ENCODE data around the gene TMEM183A. TPM values are rescaled to one million over a fixed set of nuclear protein-coding genes. Genes with fewer than 3 reads are reported as not detected.
A peak's percentile ranks its signal among the peaks of the same experiment; 100 is the strongest.

TMEM183A gene
- polyA plus RNA-seq, 1 experiment: 103 TPM

DNA sequence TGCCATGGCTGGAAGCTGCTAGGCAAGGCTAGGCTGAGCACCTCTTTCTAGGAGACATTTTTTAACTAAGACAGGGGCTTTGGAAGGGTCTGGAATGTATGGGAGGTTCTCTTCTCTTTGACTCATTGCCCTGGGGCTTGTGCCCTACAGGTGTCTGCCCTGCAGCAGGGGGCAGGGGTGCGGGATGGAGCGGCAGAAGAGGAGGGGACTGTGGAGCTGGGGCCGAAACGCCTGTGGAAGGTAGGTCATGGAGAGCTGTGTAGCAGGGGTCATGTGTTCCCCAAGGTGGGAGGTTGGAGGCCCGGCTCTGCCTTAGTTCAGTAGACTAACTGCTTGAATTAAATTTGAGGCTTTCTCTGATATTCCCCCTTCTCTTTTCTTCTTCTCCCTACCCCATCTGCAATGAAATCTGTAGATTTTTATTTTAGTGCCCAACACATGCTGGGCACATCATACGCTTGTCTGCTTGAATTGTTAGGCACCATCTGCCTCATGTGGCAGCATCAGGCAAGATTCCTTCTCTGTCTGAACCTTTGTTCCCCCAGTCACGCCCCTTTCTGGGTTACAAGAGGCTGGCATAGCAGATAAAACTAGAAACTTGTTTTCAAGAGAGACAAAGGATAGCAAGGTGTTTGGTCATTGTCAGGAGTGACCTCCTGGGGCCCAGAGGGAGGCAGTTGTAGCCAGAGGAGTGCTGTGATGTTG, 37.5 kb downstream of the TMEM183A start:
- ChIA-PET POLR2A (no interaction called here), CTCF (interaction anchor here (2.3 to 10.0 kb wide), 3 partner anchors 14 to 170 kb away, joined by 6 to 162 read pairs (median 92); no protein-coding TSS in a partner anchor)
- no peak for DNase-seq (ENCODE audit: low read depth)
- peaks cover 10% of the 10 kb centered on the region for H3K36me3 ChIP-seq (ENCODE audit: control insufficient read depth, insufficient read depth, low read length)
- H3K27me3 ChIP-seq (ENCODE audit: control insufficient read depth, insufficient read depth, low read length): no peaks in the 10 kb centered on the region
- TF ChIP-seq, protein P1, sequence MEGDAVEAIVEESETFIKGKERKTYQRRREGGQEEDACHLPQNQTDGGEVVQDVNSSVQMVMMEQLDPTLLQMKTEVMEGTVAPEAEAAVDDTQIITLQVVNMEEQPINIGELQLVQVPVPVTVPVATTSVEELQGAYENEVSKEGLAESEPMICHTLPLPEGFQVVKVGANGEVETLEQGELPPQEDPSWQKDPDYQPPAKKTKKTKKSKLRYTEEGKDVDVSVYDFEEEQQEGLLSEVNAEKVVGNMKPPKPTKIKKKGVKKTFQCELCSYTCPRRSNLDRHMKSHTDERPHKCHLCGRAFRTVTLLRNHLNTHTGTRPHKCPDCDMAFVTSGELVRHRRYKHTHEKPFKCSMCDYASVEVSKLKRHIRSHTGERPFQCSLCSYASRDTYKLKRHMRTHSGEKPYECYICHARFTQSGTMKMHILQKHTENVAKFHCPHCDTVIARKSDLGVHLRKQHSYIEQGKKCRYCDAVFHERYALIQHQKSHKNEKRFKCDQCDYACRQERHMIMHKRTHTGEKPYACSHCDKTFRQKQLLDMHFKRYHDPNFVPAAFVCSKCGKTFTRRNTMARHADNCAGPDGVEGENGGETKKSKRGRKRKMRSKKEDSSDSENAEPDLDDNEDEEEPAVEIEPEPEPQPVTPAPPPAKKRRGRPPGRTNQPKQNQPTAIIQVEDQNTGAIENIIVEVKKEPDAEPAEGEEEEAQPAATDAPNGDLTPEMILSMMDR (IDR thresholded peaks at IDR 0.05; ENCODE audit: insufficient read depth, low read depth, low read length): no peak
- H3K4me3 ChIP-seq (ENCODE audit: low read depth, low read length): no peak overlapping the region

DNA sequence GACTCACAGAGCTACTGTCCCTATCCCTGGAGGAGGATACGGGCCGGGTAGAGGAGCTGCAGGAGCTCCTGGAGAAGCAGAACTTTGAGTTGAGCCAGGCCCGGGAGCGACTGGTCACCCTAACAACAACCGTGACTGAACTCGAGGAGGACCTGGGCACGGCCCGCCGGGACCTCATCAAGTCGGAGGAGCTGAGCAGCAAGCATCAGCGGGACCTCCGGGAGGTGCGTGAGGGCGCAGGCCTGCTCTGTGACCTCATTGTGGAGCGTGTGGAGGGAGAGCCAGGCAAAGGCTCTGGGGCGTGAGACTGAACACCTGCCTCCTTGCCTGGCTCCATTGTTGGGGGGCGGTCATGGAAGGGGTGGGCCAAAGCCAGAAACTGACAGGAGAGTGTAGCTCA, 38.2 kb downstream of the TMEM183A start:
- Histone ChIP-seq H3K36me3 (ENCODE audit: control insufficient read depth, insufficient read depth, low read length) (peaks cover 10% of the 10 kb centered on the region), H3K4me3 (ENCODE audit: low read depth, low read length) (no peak overlapping the region), H3K27me3 (ENCODE audit: control insufficient read depth, insufficient read depth, low read length) (no peaks in the 10 kb centered on the region)
- TF ChIP-seq, protein P1 (IDR thresholded peaks at IDR 0.05; ENCODE audit: insufficient read depth, low read depth, low read length): no peak
- no peak for DNase-seq (ENCODE audit: low read depth)
- ChIA-PET CTCF (interaction anchor here (2.3 to 10.0 kb wide), 3 partner anchors 15 to 170 kb away, joined by 6 to 162 read pairs (median 92); no protein-coding TSS in a partner anchor), POLR2A (no interaction called here)

DNA sequence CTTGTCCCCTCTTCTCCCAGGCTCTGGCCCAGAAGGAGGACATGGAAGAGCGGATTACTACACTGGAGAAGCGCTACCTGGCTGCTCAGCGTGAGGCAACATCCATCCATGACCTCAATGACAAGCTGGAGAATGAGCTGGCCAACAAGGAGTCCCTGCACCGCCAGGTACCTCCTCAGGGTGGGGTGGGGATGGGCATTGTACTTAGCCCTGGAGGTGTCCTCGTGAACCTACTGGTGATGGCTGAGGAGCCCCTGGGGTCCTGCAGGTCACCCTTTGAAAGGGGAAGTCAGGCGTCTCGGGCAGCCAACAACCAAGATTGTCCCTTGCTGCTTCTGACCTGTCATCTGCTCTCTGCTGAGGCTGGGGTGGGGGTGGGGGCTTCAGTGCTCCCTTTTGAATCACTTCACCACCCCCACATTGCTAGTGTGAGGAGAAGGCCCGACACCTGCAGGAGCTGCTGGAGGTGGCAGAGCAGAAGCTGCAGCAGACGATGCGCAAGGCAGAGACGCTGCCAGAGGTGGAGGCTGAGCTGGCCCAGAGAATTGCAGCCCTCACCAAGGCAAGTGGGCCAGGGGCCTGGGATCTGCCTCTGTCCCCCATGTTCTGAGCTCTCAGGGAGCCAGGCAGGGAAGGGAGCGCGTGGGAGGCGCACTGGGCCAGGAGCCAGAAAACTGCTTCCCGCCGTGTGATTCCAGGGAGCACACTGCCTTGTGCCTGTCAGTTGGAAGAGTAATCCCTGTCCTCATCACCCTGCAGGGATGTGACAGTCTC, 38.8 kb downstream of the TMEM183A start:
- TF ChIP-seq, protein P1 (IDR thresholded peaks at IDR 0.05; ENCODE audit: insufficient read depth, low read depth, low read length): no peak
- Histone ChIP-seq H3K27me3 (ENCODE audit: control insufficient read depth, insufficient read depth, low read length) (no peaks in the 10 kb centered on the region), H3K36me3 (ENCODE audit: control insufficient read depth, insufficient read depth, low read length) (peaks cover 10% of the 10 kb centered on the region), H3K4me3 (ENCODE audit: low read depth, low read length) (no peak overlapping the region)
- ChIA-PET POLR2A (no interaction called here), CTCF (interaction anchor here (1.6 to 10.0 kb wide), 5 partner anchors 11 to 169 kb away, joined by 5 to 162 read pairs (median 11); no protein-coding TSS in a partner anchor)
- no peak for DNase-seq (ENCODE audit: low read depth)

DNA sequence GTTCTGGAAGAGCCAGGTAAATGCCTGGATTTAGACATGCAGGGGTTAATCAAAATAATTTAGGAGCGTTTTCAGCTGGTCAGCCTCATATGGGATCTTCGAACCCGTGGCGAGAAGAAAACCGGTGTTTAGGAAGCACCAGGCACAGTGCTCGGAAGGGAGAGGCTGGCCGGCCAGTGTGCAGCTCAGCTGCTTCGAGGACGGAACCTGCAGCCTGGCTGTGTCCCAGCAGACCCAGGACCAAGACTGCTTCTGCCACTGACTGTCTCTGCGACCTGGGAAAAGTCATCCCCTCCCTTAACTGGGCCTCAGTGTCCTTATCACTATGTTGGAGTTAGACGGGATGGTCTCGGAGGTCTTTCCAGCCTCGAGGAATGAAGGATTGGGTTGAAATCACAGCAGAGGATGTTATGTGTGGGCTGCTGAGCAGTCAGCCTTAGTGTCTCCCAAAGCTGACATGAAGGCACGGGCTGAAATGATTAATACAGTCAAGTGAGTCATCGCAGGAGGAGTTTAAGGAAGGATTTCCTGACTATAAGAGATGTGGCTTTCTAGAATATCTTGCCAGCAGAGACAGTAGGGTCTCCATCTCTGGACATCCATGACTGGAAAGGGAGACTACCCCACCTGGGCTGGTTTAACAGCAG, 39.9 kb downstream of the TMEM183A start:
- DNase-seq (ENCODE audit: low read depth): peak; percentile 35
- H3K4me3 ChIP-seq (ENCODE audit: low read depth, low read length): no peak overlapping the region
- POLR2A ChIA-PET: no interaction called here
- H3K36me3 ChIP-seq (ENCODE audit: control insufficient read depth, insufficient read depth, low read length): peaks cover 10% of the 10 kb centered on the region
- TF ChIP-seq, protein P1 (IDR thresholded peaks at IDR 0.05; ENCODE audit: insufficient read depth, low read depth, low read length): no peak
- H3K27me3 ChIP-seq (ENCODE audit: control insufficient read depth, insufficient read depth, low read length): no peaks in the 10 kb centered on the region
- CTCF ChIA-PET: interaction anchor here (1.6 to 10.0 kb wide), 7 partner anchors 8 to 220 kb away, joined by 4 to 162 read pairs (median 11); no protein-coding TSS in a partner anchor

Measured in BJ (cell line).